Measurements from ENCODE around the gene MARCHF2.

The MARCHF2 gene

GRCh38 chr19:8477889-8478288, 64.8 kb downstream of the MARCHF2 start:
- TF ChIP-seq CTCF (IDR thresholded peaks at IDR 0.05) (no peak), ZFX (IDR thresholded peaks at IDR 0.05; ENCODE audit: borderline replicate concordance) (no peak)
- no peak overlapping the region for H3K27ac ChIP-seq

- H3K27ac ChIP-seq, result no peak overlapping the region
- TF ChIP-seq ZFX (IDR thresholded peaks at IDR 0.05; ENCODE audit: borderline replicate concordance) (no peak), CTCF (IDR thresholded peaks at IDR 0.05) (no peak)
These were observed 65.5 kb downstream of the MARCHF2 start for GRCh38 chr19:8478598-8478997.

- TF ChIP-seq CTCF (IDR thresholded peaks at IDR 0.05), result no peak
These were observed 68.1 kb downstream of the MARCHF2 start for GRCh38 chr19:8481201-8481600.

GRCh38 chr19:8481616-8482015, 68.5 kb downstream of the MARCHF2 start:
- TF ChIP-seq ZFX (IDR thresholded peaks at IDR 0.05; ENCODE audit: borderline replicate concordance), result no peak
- TF ChIP-seq CTCF (IDR thresholded peaks at IDR 0.05), result no peak
- no peak overlapping the region for H3K27ac ChIP-seq

More at GRCh38 chr19:8481201-8481600, 68.1 kb downstream of the MARCHF2 start:
- no peak overlapping the region for H3K27ac ChIP-seq

GRCh38 chr19:8482696-8483095, 69.6 kb downstream of the MARCHF2 start:
- no peak for TF ChIP-seq CTCF (IDR thresholded peaks at IDR 0.05)
- TF ChIP-seq ZFX (IDR thresholded peaks at IDR 0.05; ENCODE audit: borderline replicate concordance), result no peak
- H3K27ac ChIP-seq, result no peak overlapping the region

GRCh38 chr19:8483165-8483564, 70.1 kb downstream of the MARCHF2 start:
- H3K27ac ChIP-seq, result no peak overlapping the region
- no peak for TF ChIP-seq ZFX (IDR thresholded peaks at IDR 0.05; ENCODE audit: borderline replicate concordance)
- no peak for TF ChIP-seq CTCF (IDR thresholded peaks at IDR 0.05)

GRCh38 chr19:8484331-8484894, 71.3 kb downstream of the MARCHF2 start:
- H3K27ac ChIP-seq, result no peak overlapping the region
- TF ChIP-seq CTCF (IDR thresholded peaks at IDR 0.05) (no peak), ZFX (IDR thresholded peaks at IDR 0.05; ENCODE audit: borderline replicate concordance) (no peak)
